SJCRH30 (cell line): ENCODE measurements around the gene SPRED2. TPM values are rescaled to one million over a fixed set of nuclear protein-coding genes. Genes with fewer than 3 reads are reported as not detected.

Source experiments
- DNase-seq, 2 experiments: peaks; one replicate each; pipeline ENCODE4 v3.0.0-alpha.2; 2015 to 2020
- H3K27ac ChIP-seq: fragments of 250-450 bp; sonication (Bioruptor Pico); 2 replicates; pipeline ENCODE4 v1.5.1; 2020; ENCODE audit warnings: mild to moderate bottlenecking, moderate library complexity
- H3K27me3 ChIP-seq: fragments of 250-450 bp; sonication (Bioruptor Pico); 2 replicates; pipeline ENCODE4 v1.5.1; 2020; ENCODE audit warnings: mild to moderate bottlenecking, moderate library complexity
- H3K36me3 ChIP-seq: fragments of 250-450 bp; sonication (Bioruptor Pico); 2 replicates; pipeline ENCODE4 v1.5.1; 2020; ENCODE audit warnings: mild to moderate bottlenecking, moderate library complexity
- H3K4me1 ChIP-seq: fragments of 250-450 bp; sonication (Bioruptor Pico); 2 replicates; pipeline ENCODE4 v1.5.1; 2020; ENCODE audit warnings: mild to moderate bottlenecking, moderate library complexity
- H3K4me3 ChIP-seq: fragments of 250-450 bp; sonication (Bioruptor Pico); 2 replicates; pipeline ENCODE4 v1.5.1; 2020; ENCODE audit warnings: mild to moderate bottlenecking, moderate library complexity
- H3K9me3 ChIP-seq: fragments of 250-450 bp; sonication (Bioruptor Pico); replicated peaks from 2 replicates; pipeline ENCODE4 v1.5.1; 2020; ENCODE audit warnings: mild to moderate bottlenecking, moderate library complexity
- total RNA-seq: library from RNA; depleted of rRNA; stranded (reverse); fragments of >200 nt; shearing (Covaris generic); gene quantifications from 2 replicates; pipeline ENCODE4 v1.2.3, GENCODE V29; 2014; rRNA removed

Gene SPRED2
- 20.8 and 22.3 TPM in 2 replicates for total RNA-seq

- Histone ChIP-seq H3K27ac (peak within 1 kb of the TSS; percentile 67), H3K4me3 (peak within 1 kb of the TSS; percentile 96), H3K4me1 (peaks cover 4% of the 10 kb centered on the region; the same call in 1 of the 2 replicates), H3K36me3 (no peaks in the 10 kb centered on the region), H3K9me3 (no peaks in the 10 kb centered on the region), H3K27me3 (no peaks in the 10 kb centered on the region)
- peak; percentile 95 to 97 for DNase-seq
Observed at GRCh38 chr2:65432227-65433190, at the start of gene SPRED2. TSS of gene SPRED2 (minus strand) at chr2:65432599. CDS start at chr2:65431987, 612 bp downstream.

GRCh38 chr2:65481961-65482360, 49.6 kb upstream of the SPRED2 start:
- Histone ChIP-seq H3K27ac (no peak overlapping the region), H3K9me3 (no peaks in the 10 kb centered on the region), H3K4me3 (no peak overlapping the region), H3K27me3 (no peaks in the 10 kb centered on the region), H3K4me1 (no peaks in the 10 kb centered on the region), H3K36me3 (no peaks in the 10 kb centered on the region)
- DNase-seq: no peak

DNA sequence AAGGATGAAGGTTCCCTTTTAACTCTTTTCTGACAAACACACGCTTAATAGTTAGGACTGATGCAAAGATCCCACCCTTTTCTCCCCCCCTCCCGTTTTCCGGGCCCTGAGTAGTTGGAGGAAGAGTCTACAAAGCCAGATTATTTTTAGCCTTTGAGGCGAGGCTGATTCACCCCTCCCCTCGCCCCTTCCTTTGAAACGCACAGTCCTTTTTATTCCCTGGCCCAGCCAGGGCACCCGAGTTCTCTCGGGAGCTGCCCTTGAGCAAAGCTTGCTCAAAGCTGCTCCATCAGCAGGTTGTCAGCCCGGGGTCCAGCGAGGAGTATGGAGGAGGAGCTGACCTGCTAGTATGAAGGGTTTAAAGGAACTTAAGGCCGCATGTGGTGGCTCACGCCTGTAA, 47.1 kb upstream of the SPRED2 start:
- H3K4me3 ChIP-seq: no peak overlapping the region
- H3K27ac ChIP-seq: no peak overlapping the region
- H3K36me3 ChIP-seq: no peaks in the 10 kb centered on the region
- no peak for DNase-seq
- no peaks in the 10 kb centered on the region for H3K9me3 ChIP-seq
- H3K27me3 ChIP-seq: no peaks in the 10 kb centered on the region
- H3K4me1 ChIP-seq: no peaks in the 10 kb centered on the region

DNA sequence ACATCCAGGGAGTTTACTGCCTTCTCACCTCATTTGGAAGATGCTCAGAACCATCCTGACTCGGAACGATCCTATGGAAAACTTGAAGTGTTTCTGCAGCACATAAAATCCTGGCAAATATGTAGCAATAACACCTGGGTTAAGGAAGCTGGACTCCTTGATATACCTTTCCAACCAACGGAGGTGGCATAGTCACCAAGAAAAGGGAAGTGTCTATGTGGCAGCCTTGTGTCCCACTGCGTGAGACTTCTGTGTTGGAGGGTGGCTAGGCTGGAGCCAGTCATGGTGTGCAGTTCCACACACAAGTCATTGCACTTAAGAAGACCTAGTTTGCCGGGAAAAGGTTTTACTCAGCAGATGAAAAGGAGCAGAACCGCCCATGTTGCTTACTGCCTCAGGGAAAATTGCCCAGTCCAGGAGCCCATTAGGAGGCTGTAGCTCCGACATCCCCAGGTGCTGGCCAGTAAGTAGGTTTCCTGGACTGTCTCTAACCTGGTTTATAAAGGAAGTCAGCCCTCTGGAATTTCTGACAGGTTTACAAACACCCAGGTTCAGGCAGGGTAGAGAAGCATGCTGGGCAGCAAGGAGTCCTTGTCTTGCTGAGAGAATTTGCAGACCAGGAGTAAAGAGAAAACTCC, 46.2 kb upstream of the SPRED2 start:
- Histone ChIP-seq H3K27ac (no peak overlapping the region), H3K4me3 (no peak overlapping the region), H3K27me3 (no peaks in the 10 kb centered on the region), H3K4me1 (no peaks in the 10 kb centered on the region), H3K9me3 (no peaks in the 10 kb centered on the region), H3K36me3 (no peaks in the 10 kb centered on the region)
- DNase-seq: no peak

- Histone ChIP-seq H3K27ac (no peak overlapping the region), H3K9me3 (no peaks in the 10 kb centered on the region), H3K36me3 (no peaks in the 10 kb centered on the region), H3K4me3 (no peak overlapping the region), H3K4me1 (no peaks in the 10 kb centered on the region), H3K27me3 (no peaks in the 10 kb centered on the region)
- DNase-seq: no peak
Observed at GRCh38 chr2:65477590-65477989, 45.2 kb upstream of the SPRED2 start.

GRCh38 chr2:65476778-65477177, 44.4 kb upstream of the SPRED2 start:
- Histone ChIP-seq H3K9me3 (no peaks in the 10 kb centered on the region), H3K27ac (no peak overlapping the region), H3K4me3 (no peak overlapping the region), H3K27me3 (no peaks in the 10 kb centered on the region), H3K36me3 (no peaks in the 10 kb centered on the region), H3K4me1 (no peaks in the 10 kb centered on the region)
- DNase-seq: no peak

GRCh38 chr2:65475000-65475399, 42.6 kb upstream of the SPRED2 start:
- H3K27ac ChIP-seq: no peak overlapping the region
- H3K4me3 ChIP-seq: no peak overlapping the region
- H3K9me3 ChIP-seq: no peaks in the 10 kb centered on the region
- no peak for DNase-seq
- no peaks in the 10 kb centered on the region for H3K36me3 ChIP-seq
- no peaks in the 10 kb centered on the region for H3K27me3 ChIP-seq
- H3K4me1 ChIP-seq: no peaks in the 10 kb centered on the region

- DNase-seq: no peak
- Histone ChIP-seq H3K27ac (no peak overlapping the region), H3K9me3 (no peaks in the 10 kb centered on the region), H3K4me1 (no peaks in the 10 kb centered on the region), H3K4me3 (no peak overlapping the region), H3K27me3 (no peaks in the 10 kb centered on the region), H3K36me3 (no peaks in the 10 kb centered on the region)
Observed at GRCh38 chr2:65473045-65473444, 40.6 kb upstream of the SPRED2 start.

GRCh38 chr2:65471409-65471808, 39.0 kb upstream of the SPRED2 start:
- DNase-seq: no peak
- no peaks in the 10 kb centered on the region for H3K36me3 ChIP-seq
- no peak overlapping the region for H3K27ac ChIP-seq
- no peak overlapping the region for H3K4me3 ChIP-seq
- H3K4me1 ChIP-seq: no peaks in the 10 kb centered on the region
- H3K9me3 ChIP-seq: no peaks in the 10 kb centered on the region
- H3K27me3 ChIP-seq: no peaks in the 10 kb centered on the region

GRCh38 chr2:65466551-65466950, 34.2 kb upstream of the SPRED2 start:
- no peak for DNase-seq

GRCh38 chr2:65465857-65466256, 33.5 kb upstream of the SPRED2 start:
- Histone ChIP-seq H3K27ac (no peak overlapping the region), H3K27me3 (peaks cover 3% of the 10 kb centered on the region; the same call in 1 of the 2 replicates), H3K9me3 (no peaks in the 10 kb centered on the region), H3K4me1 (no peaks in the 10 kb centered on the region), H3K4me3 (no peak overlapping the region), H3K36me3 (no peaks in the 10 kb centered on the region)
- peak in 1 of 2 experiments; percentile 10 for DNase-seq

More at GRCh38 chr2:65466551-65466950, 34.2 kb upstream of the SPRED2 start:
- Histone ChIP-seq H3K36me3 (no peaks in the 10 kb centered on the region), H3K9me3 (no peaks in the 10 kb centered on the region), H3K27me3 (peaks cover 3% of the 10 kb centered on the region; the same call in 1 of the 2 replicates), H3K27ac (no peak overlapping the region), H3K4me1 (no peaks in the 10 kb centered on the region), H3K4me3 (no peak overlapping the region)

DNA sequence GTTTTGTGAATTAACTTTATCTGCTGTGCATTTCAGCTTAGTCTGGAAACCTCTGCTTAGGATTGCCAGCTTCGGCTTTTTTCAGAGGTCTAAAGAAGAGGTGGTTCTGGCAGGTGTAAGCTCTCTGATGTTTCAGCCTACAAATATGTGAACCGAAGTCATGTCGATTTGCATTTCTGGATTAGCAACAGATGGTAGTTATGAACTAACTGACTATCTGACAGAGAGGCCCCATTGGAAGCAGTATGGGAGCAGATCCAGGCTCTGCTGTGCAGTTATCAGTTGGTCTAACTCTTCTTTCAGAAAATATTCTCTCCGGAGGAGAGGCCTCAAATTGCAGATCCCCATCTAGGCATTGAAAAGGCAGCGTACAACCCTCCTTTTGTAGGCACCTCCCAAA, 32.7 kb upstream of the SPRED2 start:
- H3K4me3 ChIP-seq: no peak overlapping the region
- no peaks in the 10 kb centered on the region for H3K36me3 ChIP-seq
- H3K9me3 ChIP-seq: no peaks in the 10 kb centered on the region
- H3K27ac ChIP-seq: no peak overlapping the region
- DNase-seq: no peak
- no peaks in the 10 kb centered on the region for H3K4me1 ChIP-seq
- H3K27me3 ChIP-seq: peaks cover 3% of the 10 kb centered on the region; the same call in 1 of the 2 replicates

GRCh38 chr2:65464604-65465003, 32.2 kb upstream of the SPRED2 start:
- Histone ChIP-seq H3K4me1 (no peaks in the 10 kb centered on the region), H3K9me3 (no peaks in the 10 kb centered on the region), H3K27me3 (peaks cover 3% of the 10 kb centered on the region; the same call in 1 of the 2 replicates), H3K27ac (no peak overlapping the region), H3K36me3 (no peaks in the 10 kb centered on the region), H3K4me3 (no peak overlapping the region)
- no peak for DNase-seq

DNA sequence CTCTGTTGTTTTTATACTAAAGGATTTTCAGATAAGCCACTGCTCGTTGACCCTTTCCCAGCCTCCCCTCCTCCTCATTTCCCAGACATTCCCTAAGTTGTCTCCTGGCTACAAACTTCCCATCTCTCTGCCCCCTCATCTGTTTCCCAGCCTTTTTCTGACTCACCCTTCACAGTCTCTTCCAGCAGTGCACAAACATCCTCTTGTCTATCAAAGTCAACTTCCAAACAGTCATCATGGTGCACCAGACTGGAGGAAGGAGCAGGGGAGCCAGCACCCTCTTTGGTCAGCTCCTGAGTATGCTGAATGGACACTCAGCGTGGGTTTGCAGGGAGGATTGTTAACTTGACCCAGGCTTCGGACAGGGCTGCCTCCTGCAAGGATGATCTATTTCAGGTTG, 26.6 kb upstream of the SPRED2 start:
- no peaks in the 10 kb centered on the region for H3K4me1 ChIP-seq
- DNase-seq: no peak
- H3K27ac ChIP-seq: no peak overlapping the region
- no peaks in the 10 kb centered on the region for H3K9me3 ChIP-seq
- no peak overlapping the region for H3K4me3 ChIP-seq
- H3K27me3 ChIP-seq: no peaks in the 10 kb centered on the region
- H3K36me3 ChIP-seq: no peaks in the 10 kb centered on the region

- Histone ChIP-seq H3K4me3 (no peak overlapping the region), H3K9me3 (peaks cover 2% of the 10 kb centered on the region; the same call in 1 of the 2 replicates), H3K27me3 (no peaks in the 10 kb centered on the region), H3K36me3 (no peaks in the 10 kb centered on the region), H3K4me1 (no peaks in the 10 kb centered on the region), H3K27ac (no peak overlapping the region)
- DNase-seq: no peak
Observed at GRCh38 chr2:65456886-65457285, 24.5 kb upstream of the SPRED2 start.
